HEK293T (cell line): ENCODE data around the gene MAP3K21.

ENCODE experiments used
- ARNT ChIP-seq: fragments of 450-650 bp; IDR thresholded peaks from 2 replicates; pipeline ENCODE4 v1.6.1; 2017; ENCODE audit warnings: mild to moderate bottlenecking
- CTBP1 ChIP-seq: fragments of 450-650 bp; IDR thresholded peaks from 2 replicates; pipeline ENCODE4 v1.6.1; 2016; ENCODE audit warnings: borderline replicate concordance
- FOXA1 ChIP-seq: fragments of 450-650 bp; IDR thresholded peaks from 2 replicates; pipeline ENCODE4 v1.6.1; 2016; ENCODE audit warnings: mild to moderate bottlenecking
- L3MBTL2 ChIP-seq: fragments of 450-650 bp; conservative IDR thresholded peaks from 2 replicates; pipeline ENCODE4 v1.6.1; 2016; ENCODE audit warnings: mild to moderate bottlenecking
- SP1 ChIP-seq: fragments of 450-650 bp; IDR thresholded peaks from 2 replicates; pipeline ENCODE4 v1.6.1; 2017
- TARDBP ChIP-seq: fragments of 450-650 bp; IDR thresholded peaks from 2 replicates; pipeline ENCODE4 v1.6.1; 2016

- no peak for TF ChIP-seq L3MBTL2
- TF ChIP-seq SP1: no peak
- TF ChIP-seq CTBP1: no peak
- TF ChIP-seq ARNT: no peak
- no peak for TF ChIP-seq FOXA1
- no peak for TF ChIP-seq TARDBP
These were observed 34.4 kb downstream of the MAP3K21 start for GRCh38 chr1:233361876-233362275.
